ENCODE data around the gene ST3GAL3. TPM values are rescaled to one million over a fixed set of nuclear protein-coding genes. Genes with fewer than 3 reads are reported as not detected.

The ST3GAL3 gene
- total RNA-seq, 1 experiment from 2014 or later, result 19.3 TPM

DNA sequence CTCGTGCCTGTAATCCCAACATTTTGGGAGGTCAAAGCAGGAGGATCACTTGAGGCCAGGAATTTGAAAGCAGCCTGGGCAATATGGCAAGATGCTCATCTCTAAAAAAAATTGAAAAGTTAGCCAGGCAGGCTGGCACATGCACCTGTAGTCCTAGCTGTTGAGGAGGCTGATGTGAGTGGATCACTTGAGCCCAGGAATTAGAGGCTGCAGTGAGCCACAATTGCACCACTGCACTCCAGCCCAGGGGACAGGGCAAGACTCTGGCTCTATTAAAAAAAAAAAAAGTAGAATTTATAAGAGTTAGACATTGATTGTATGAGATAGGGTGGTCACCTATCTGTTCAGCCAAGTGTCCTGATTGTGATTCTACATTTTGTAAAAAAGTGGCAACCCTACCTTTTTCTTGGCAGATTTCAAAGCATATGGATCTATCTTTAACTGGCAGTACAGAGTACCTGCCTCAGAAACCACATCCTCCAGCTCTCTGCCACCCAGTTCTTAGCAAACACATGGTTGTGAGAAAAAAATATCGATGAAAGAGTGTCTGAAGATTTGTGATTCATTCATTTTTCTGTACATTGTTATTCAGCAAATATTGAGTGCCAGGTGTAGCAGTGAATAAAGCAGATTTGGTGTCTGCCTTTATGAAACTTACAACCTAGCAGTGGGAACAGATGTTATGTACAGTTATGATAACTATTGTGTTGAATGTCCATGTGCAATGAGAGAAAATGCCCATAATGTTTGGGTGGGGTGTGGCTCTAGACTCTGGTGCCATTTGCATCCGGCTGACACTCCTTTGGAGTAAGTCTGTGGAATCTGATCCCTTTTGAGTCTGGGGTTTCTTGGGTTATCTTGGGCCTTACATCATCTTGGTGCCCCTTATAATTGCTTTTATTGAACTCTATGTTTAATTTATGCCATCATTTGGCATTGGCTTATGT is 82.5 kb downstream of the ST3GAL3 start:
- POLR2A ChIA-PET (ENCODE audit: unreplicated experiment), result no interaction called here

DNA sequence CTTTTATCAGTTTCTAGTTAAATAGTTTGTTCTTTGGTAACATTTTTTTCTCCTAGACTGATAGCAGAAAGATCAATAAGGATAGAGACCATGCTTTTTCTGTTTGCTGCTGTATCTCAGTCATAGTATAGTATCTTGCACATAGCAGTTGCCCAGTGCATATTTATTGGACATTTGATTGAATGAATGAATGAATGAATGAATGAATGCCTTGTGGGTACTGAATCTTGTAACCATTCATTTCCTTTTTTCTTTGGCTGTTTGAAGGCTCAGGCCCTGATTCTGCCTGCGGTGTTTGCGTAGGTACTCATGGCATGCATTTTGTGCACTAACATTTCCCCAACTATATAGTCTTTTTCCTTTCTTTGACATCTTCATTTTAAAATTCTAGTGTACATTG is 83.9 kb downstream of the ST3GAL3 start:
- H3K9me3 ChIP-seq (ENCODE audit: insufficient read depth, low read depth), result no peaks in the 10 kb centered on the region
- no peaks in the 10 kb centered on the region for H3K4me1 ChIP-seq (replicated peaks; ENCODE audit: insufficient read depth)
- intact Hi-C loops (cut with micrococcal nuclease; ENCODE audit: unreplicated experiment), result no loop called here
- no peaks in the 10 kb centered on the region for H3F3A ChIP-seq (ENCODE audit: insufficient read depth, low read depth)
- no TSS peak for BruUV-seq (replicated peaks)
- no peak for TF ChIP-seq EZH2 (IDR thresholded peaks at IDR 0.05; ENCODE audit: low read depth)
- TF ChIP-seq CTCF (conservative IDR thresholded peaks at IDR 0.05), result no peak
- H3K79me2 ChIP-seq (ENCODE audit: low read depth), result no peaks in the 10 kb centered on the region
- CTCF ChIA-PET, result no interaction called here
- no peak overlapping the region for H3K4me3 ChIP-seq
- H4K20me1 ChIP-seq (ENCODE audit: insufficient read depth), result no peaks in the 10 kb centered on the region
- H3K36me3 ChIP-seq (ENCODE audit: low read depth), result no peaks in the 10 kb centered on the region
- no peak overlapping the region for H3K27ac ChIP-seq
- H2AFZ ChIP-seq, result no peak overlapping the region
- no peak overlapping the region for H3K4me2 ChIP-seq
- no peaks in the 10 kb centered on the region for H3K9me2 ChIP-seq (ENCODE audit: insufficient read depth)
- POLR2A ChIA-PET (ENCODE audit: unreplicated experiment), result no interaction called here
- DNase-seq, result no peak
- H3K27me3 ChIP-seq (ENCODE audit: insufficient read depth, low read depth), result no peaks in the 10 kb centered on the region

More for the DNA sequence above, 82.5 kb downstream of the ST3GAL3 start:
- Histone ChIP-seq H3K9me2 (ENCODE audit: insufficient read depth) (no peaks in the 10 kb centered on the region), H3K4me1 (replicated peaks; ENCODE audit: insufficient read depth) (peaks cover 10% of the 10 kb centered on the region), H4K20me1 (ENCODE audit: insufficient read depth) (no peaks in the 10 kb centered on the region), H3K4me2 (no peak overlapping the region), H3K79me2 (ENCODE audit: low read depth) (no peaks in the 10 kb centered on the region), H3K9me3 (ENCODE audit: insufficient read depth, low read depth) (no peaks in the 10 kb centered on the region), H2AFZ (no peak overlapping the region), H3K27me3 (ENCODE audit: insufficient read depth, low read depth) (no peaks in the 10 kb centered on the region), H3K36me3 (ENCODE audit: low read depth) (no peaks in the 10 kb centered on the region), H3K27ac (no peak overlapping the region), H3F3A (ENCODE audit: insufficient read depth, low read depth) (peaks cover 7% of the 10 kb centered on the region), H3K4me3 (no peak overlapping the region)
- no TSS peak for BruUV-seq (replicated peaks)
- no peak for TF ChIP-seq CTCF (conservative IDR thresholded peaks at IDR 0.05)
- TF ChIP-seq EZH2 (IDR thresholded peaks at IDR 0.05; ENCODE audit: low read depth), result no peak
- CTCF ChIA-PET, result interaction anchor here (0.5 to 0.6 kb wide), 2 partner anchors 145 to 336 kb away, joined by 3 to 8 read pairs; partner anchors contain the start of gene HYI
- DNase-seq, result no peak
- intact Hi-C loops (cut with micrococcal nuclease; ENCODE audit: unreplicated experiment), result no loop called here

- intact Hi-C loops (cut with micrococcal nuclease; ENCODE audit: unreplicated experiment), result no loop called here
- Histone ChIP-seq H3K36me3 (ENCODE audit: low read depth) (no peaks in the 10 kb centered on the region), H3F3A (ENCODE audit: insufficient read depth, low read depth) (no peaks in the 10 kb centered on the region), H3K4me3 (no peak overlapping the region), H4K20me1 (ENCODE audit: insufficient read depth) (no peaks in the 10 kb centered on the region), H2AFZ (no peak overlapping the region), H3K4me2 (no peak overlapping the region), H3K9me3 (ENCODE audit: insufficient read depth, low read depth) (no peaks in the 10 kb centered on the region), H3K27ac (no peak overlapping the region), H3K79me2 (ENCODE audit: low read depth) (no peaks in the 10 kb centered on the region), H3K4me1 (replicated peaks; ENCODE audit: insufficient read depth) (no peaks in the 10 kb centered on the region), H3K9me2 (ENCODE audit: insufficient read depth) (no peaks in the 10 kb centered on the region), H3K27me3 (ENCODE audit: insufficient read depth, low read depth) (no peaks in the 10 kb centered on the region)
- TF ChIP-seq EZH2 (IDR thresholded peaks at IDR 0.05; ENCODE audit: low read depth) (no peak), CTCF (conservative IDR thresholded peaks at IDR 0.05) (no peak)
- DNase-seq, result no peak
- no TSS peak for BruUV-seq (replicated peaks)
- POLR2A ChIA-PET (ENCODE audit: unreplicated experiment), result interaction anchor here (0.5 to 0.7 kb wide), 2 partner anchors 68 to 836 kb away, joined by 3 read pairs; no protein-coding TSS in a partner anchor
- CTCF ChIA-PET, result no interaction called here
Measured at GRCh38 chr1:43796111-43796581, 88.8 kb downstream of the ST3GAL3 start.

Data from PC-9 (cell line).